K562 (cell line): ENCODE measurements around the gene IP6K2. TPM values are rescaled to one million over a fixed set of nuclear protein-coding genes. Genes with fewer than 3 reads are reported as not detected.
A peak's percentile ranks its signal among the peaks of the same experiment; 100 is the strongest.

Experiments
- BRD9 ChIP-seq: fragments of 450-650 bp; IDR thresholded peaks from 2 replicates; pipeline ENCODE4 v1.6.1; 2018; ENCODE audit warnings: low read depth; ENCODE audit not compliant: partially characterized antibody
- ETS2 ChIP-seq: IDR thresholded peaks from 2 replicates; pipeline ENCODE4 v1.6.1; 2016; ENCODE audit warnings: borderline replicate concordance, missing genetic modification characterization, mild to moderate bottlenecking, moderate library complexity, missing compliant biosample characterization; ENCODE audit not compliant: poor library complexity, severe bottlenecking
- EWSR1 ChIP-seq: fragments of 450-650 bp; IDR thresholded peaks from 2 replicates; pipeline ENCODE4 v1.6.1; 2018; ENCODE audit warnings: borderline replicate concordance, mild to moderate bottlenecking, low read depth, moderate library complexity; ENCODE audit not compliant: partially characterized antibody
- ID3 ChIP-seq, 2 experiments: fragments of 250-450 bp in 1 of 2; fragments of 450-650 bp in 1 of 2; sonication (Bioruptor Pico) in 1 of 2; IDR thresholded peaks; 2 replicates each; pipeline versions ENCODE4 v1.6.1 to v1.8.0; 2016 to 2021; ENCODE audit warnings: mild to moderate bottlenecking in 2 of 2, moderate library complexity in 2 of 2, missing compliant biosample characterization in 1 of 2, missing genetic modification characterization in 1 of 2
- MEF2A ChIP-seq: IDR thresholded peaks from 2 replicates; pipeline ENCODE4 v1.6.1; 2011; ENCODE audit warnings: low read depth, mild to moderate bottlenecking, low read length, moderate library complexity; ENCODE audit not compliant: control insufficient read depth
- NCOR1 ChIP-seq: fragments of 450-650 bp; IDR thresholded peaks from 2 replicates; pipeline ENCODE4 v1.6.1; 2016; ENCODE audit warnings: mild to moderate bottlenecking, moderate library complexity
- NFIX ChIP-seq: fragments of 250-450 bp; sonication (Bioruptor Pico); IDR thresholded peaks from 2 replicates; pipeline ENCODE4 v1.4.0; 2020; ENCODE audit warnings: low read depth, mild to moderate bottlenecking, moderate library complexity
- NR1H2 ChIP-seq: sonication (generic); formaldehyde crosslinking; IDR thresholded peaks from 2 replicates; pipeline ENCODE4 v1.4.0; 2020; ENCODE audit warnings: mild to moderate bottlenecking, missing genetic modification reagents
- POLR3A ChIP-seq: IDR thresholded peaks from 2 replicates; pipeline ENCODE4 v1.6.1; 2011; ENCODE audit warnings: borderline replicate concordance, mild to moderate bottlenecking, moderate library complexity; ENCODE audit not compliant: insufficient read length, insufficient read depth; ENCODE audit errors: extremely low read depth
- PTTG1 ChIP-seq: fragments of 450-650 bp; IDR thresholded peaks from 2 replicates; pipeline ENCODE4 v1.6.1; 2016; ENCODE audit warnings: low read depth, mild to moderate bottlenecking, missing genetic modification characterization, missing compliant biosample characterization
- RBBP5 ChIP-seq: fragments of 200-600 bp; sonication (generic); IDR thresholded peaks from 2 replicates; pipeline ENCODE4 v1.6.1; 2012; ENCODE audit warnings: borderline replicate concordance, mild to moderate bottlenecking, low read length, control low read depth, inconsistent platforms; ENCODE audit not compliant: insufficient read depth, poor library complexity, severe bottlenecking
- RCOR1 ChIP-seq, 2 experiments: IDR thresholded peaks; 2 replicates each; pipeline ENCODE4 v1.6.1; 2012; ENCODE audit warnings: low read depth in 2 of 2, low read length in 2 of 2, borderline replicate concordance in 1 of 2, improper control_type of control experiment in 1 of 2
- RUNX1 ChIP-seq: sonication (generic); IDR thresholded peaks from 2 replicates; pipeline ENCODE4 v1.6.1; 2016; ENCODE audit warnings: antibody characterized with exemption, low read depth
- SNAPC5 ChIP-seq: fragments of 250-450 bp; sonication (Bioruptor Pico); IDR thresholded peaks from 2 replicates; pipeline ENCODE4 v1.8.0; 2021; ENCODE audit warnings: moderate library complexity, mild to moderate bottlenecking, inconsistent platforms
- THRB ChIP-seq: fragments of 450-650 bp; formaldehyde crosslinking; conservative IDR thresholded peaks from 2 replicates; pipeline ENCODE4 v1.4.0; 2022; ENCODE audit warnings: mild to moderate bottlenecking, missing genetic modification characterization
- TRIM25 ChIP-seq: fragments of 450-650 bp; IDR thresholded peaks from 2 replicates; pipeline ENCODE4 v1.7.0; 2016; ENCODE audit warnings: borderline replicate concordance
- ZBTB2 ChIP-seq: fragments of 450-650 bp; IDR thresholded peaks from 2 replicates; pipeline ENCODE4 v1.6.1; 2016; ENCODE audit warnings: antibody characterized with exemption
- ZEB2 ChIP-seq: fragments of 450-650 bp; IDR thresholded peaks from 2 replicates; pipeline ENCODE4 v1.6.1; 2016
- ZFPM2 ChIP-seq: fragments of 250-450 bp; sonication (Bioruptor Pico); IDR thresholded peaks from 2 replicates; pipeline ENCODE4 v1.5.1; 2022; ENCODE audit warnings: mild to moderate bottlenecking
- ZKSCAN3 ChIP-seq: fragments of 250-450 bp; sonication (Bioruptor Pico); IDR thresholded peaks from 2 replicates; pipeline ENCODE4 v1.4.0; 2020
- ZNF707 ChIP-seq: fragments of 250-450 bp; sonication (Bioruptor Pico); conservative IDR thresholded peaks from 2 replicates; pipeline ENCODE4 v1.8.0; 2022; ENCODE audit warnings: inconsistent platforms, mild to moderate bottlenecking, moderate library complexity
- polyA plus RNA-seq, 8 experiments: library from polyadenylated mRNA; depleted of rRNA in 4 of 8; stranded (reverse) in 5 of 8; unstranded in 3 of 8; fragments of >200 nt; fragmentation: Nextera tagmentation in 2 of 8; fragmentation: Illumina TruSeq in 1 of 8; extraction: Ambion mirVana in 2 of 8; extraction: Trizol in 1 of 8; gene quantifications; 2 replicates each; pipeline versions ENCODE4 v1.2.1 to v1.2.3, GENCODE V29; 2011 to 2014; ENCODE audit warnings: inconsistent platforms in 1 of 8, missing spikeins in 1 of 8
- total RNA-seq, 7 experiments: library from RNA; depleted of rRNA in 6 of 7; stranded (reverse); fragments of >200 nt in 6 of 7; fragmentation: Illumina TruSeq in 2 of 7; extraction: Trizol in 2 of 7; gene quantifications; 2 replicates each; pipeline versions ENCODE4 v1.2.1 to v1.2.3, GENCODE V29; 2011 to 2021; ENCODE audit warnings: low replicate concordance in 1 of 7

IP6K2 gene
- total and polyA plus RNA-seq, 9 of the 15 experiments (the other 6 are each of a cell fraction or from before 2014, with no cell fraction given) = 19.6 to 78.1 (median 48.0) TPM

GRCh38 chr3:48663489-48664312 lies 53.3 kb downstream of the IP6K2 start (continued):
- TF ChIP-seq RCOR1 (IDR thresholded peaks at IDR 0.05; ENCODE audit: borderline replicate concordance in 1 of 2, low read depth in 2 of 2, low read length in 2 of 2) = 0 out of 4 replicates have a peak, but pooled peaks of 1 of the 2 experiments have one; percentile 2
- TF ChIP-seq TRIM25 = no peak
- no peak for TF ChIP-seq ETS2
- no peak for TF ChIP-seq PTTG1 (tag)
- no peak for TF ChIP-seq ZKSCAN3 (CRISPR knock-in tag)
- TF ChIP-seq NFIX (CRISPR knock-in tag) = no peak
- no peak for TF ChIP-seq ZNF707 (CRISPR knock-in tag)
- no peak for TF ChIP-seq EWSR1
- no peak for TF ChIP-seq BRD9
- no peak for TF ChIP-seq SNAPC5 (CRISPR knock-in tag)
- TF ChIP-seq RUNX1 = no peak
- no peak for TF ChIP-seq MEF2A
- TF ChIP-seq THRB (CRISPR knock-in tag) = no peak
- TF ChIP-seq ID3 (CRISPR knock-in tag; IDR thresholded peaks at IDR 0.05) = no peak
- TF ChIP-seq ID3 (tag; IDR thresholded peaks at IDR 0.05) = no peak
- TF ChIP-seq ZBTB2 = no peak
- TF ChIP-seq RBBP5 = no peak
- no peak for TF ChIP-seq POLR3A
- TF ChIP-seq ZFPM2 (CRISPR knock-in tag) = no peak
- no peak for TF ChIP-seq NCOR1
- TF ChIP-seq ZEB2 = no peak
- TF ChIP-seq NR1H2 (CRISPR knock-in tag) = no peak
